Measurements from ENCODE around the gene PRAMEF33.
"Not testable (repeated sequence)": the region's sequence is repeated elsewhere in the genome, so short reads cannot be mapped to it uniquely, and the experiment has no call there.

PRAMEF33 gene

GRCh38 chr1:13303239-13303638 is at the start of gene PRAMEF33:
PRAMEF33 (plus strand) TSS chr1:13303539; CDS start chr1:13305955, 2,416 bp downstream.
- in situ Hi-C loops (cut with MboI; ENCODE audit: low sequenced_read_pairs, unreplicated experiment); DNase-seq (ENCODE audit: low spot score): not testable (repeated sequence)

- in situ Hi-C loops (cut with MboI; ENCODE audit: low sequenced_read_pairs, unreplicated experiment); DNase-seq (ENCODE audit: low spot score): not testable (repeated sequence)
Observed at GRCh38 chr1:13253898-13254297, 49.4 kb upstream of the PRAMEF33 start, which contains the start of gene PRAMEF5. PRAMEF5 (plus strand) TSS chr1:13254198; CDS start chr1:13259269, 5,071 bp downstream.

- in situ Hi-C loops (cut with MboI; ENCODE audit: low sequenced_read_pairs, unreplicated experiment); DNase-seq (ENCODE audit: low spot score): not testable (repeated sequence)
Observed at GRCh38 chr1:13265124-13265523, 38.2 kb upstream of the PRAMEF33 start.

- in situ Hi-C loops (cut with MboI; ENCODE audit: low sequenced_read_pairs, unreplicated experiment); DNase-seq (ENCODE audit: low spot score): not testable (repeated sequence)
Observed at GRCh38 chr1:13277016-13277415, 26.3 kb upstream of the PRAMEF33 start.

- DNase-seq (ENCODE audit: low spot score); in situ Hi-C loops (cut with MboI; ENCODE audit: low sequenced_read_pairs, unreplicated experiment): not testable (repeated sequence)
Observed at GRCh38 chr1:13279617-13280016, 23.7 kb upstream of the PRAMEF33 start.

GRCh38 chr1:13285037-13285436 is 18.3 kb upstream of the PRAMEF33 start, which contains the start of gene PRAMEF8:
PRAMEF8 (minus strand) TSS chr1:13285137; CDS start chr1:13284091, 1,046 bp downstream.
- DNase-seq (ENCODE audit: low spot score); in situ Hi-C loops (cut with MboI; ENCODE audit: low sequenced_read_pairs, unreplicated experiment): not testable (repeated sequence)

GRCh38 chr1:13289030-13289429 is 14.3 kb upstream of the PRAMEF33 start:
- in situ Hi-C loops (cut with MboI; ENCODE audit: low sequenced_read_pairs, unreplicated experiment); DNase-seq (ENCODE audit: low spot score): not testable (repeated sequence)

- in situ Hi-C loops (cut with MboI; ENCODE audit: low sequenced_read_pairs, unreplicated experiment); DNase-seq (ENCODE audit: low spot score): not testable (repeated sequence)
Observed at GRCh38 chr1:13297216-13297931, 6.0 kb upstream of the PRAMEF33 start.

- DNase-seq (ENCODE audit: low spot score); in situ Hi-C loops (cut with MboI; ENCODE audit: low sequenced_read_pairs, unreplicated experiment): not testable (repeated sequence)
Observed at GRCh38 chr1:13298699-13299098, 4.6 kb upstream of the PRAMEF33 start.

- in situ Hi-C loops (cut with MboI; ENCODE audit: low sequenced_read_pairs, unreplicated experiment); DNase-seq (ENCODE audit: low spot score): not testable (repeated sequence)
Observed at GRCh38 chr1:13302197-13302596, 1.1 kb upstream of the PRAMEF33 start.

GRCh38 chr1:13315281-13315680 is 11.9 kb downstream of the PRAMEF33 start, which contains the start of gene PRAMEF15:
PRAMEF15 (plus strand) TSS chr1:13315581; CDS start chr1:13318408, 2,827 bp downstream.
- in situ Hi-C loops (cut with MboI; ENCODE audit: low sequenced_read_pairs, unreplicated experiment); DNase-seq (ENCODE audit: low spot score): not testable (repeated sequence)

GRCh38 chr1:13342496-13342895 is 39.2 kb downstream of the PRAMEF33 start:
- in situ Hi-C loops (cut with MboI; ENCODE audit: low sequenced_read_pairs, unreplicated experiment); DNase-seq (ENCODE audit: low spot score): not testable (repeated sequence)

GRCh38 chr1:13347034-13347433 is 43.7 kb downstream of the PRAMEF33 start, which contains the start of gene PRAMEF14:
PRAMEF14 (minus strand) TSS chr1:13347134; CDS start chr1:13345314, 1,820 bp downstream.
- in situ Hi-C loops (cut with MboI; ENCODE audit: low sequenced_read_pairs, unreplicated experiment); DNase-seq (ENCODE audit: low spot score): not testable (repeated sequence)

- in situ Hi-C loops (cut with MboI; ENCODE audit: low sequenced_read_pairs, unreplicated experiment); DNase-seq (ENCODE audit: low spot score): not testable (repeated sequence)
Observed at GRCh38 chr1:13353476-13353875, 50.1 kb downstream of the PRAMEF33 start.

- DNase-seq (ENCODE audit: low spot score); in situ Hi-C loops (cut with MboI; ENCODE audit: low sequenced_read_pairs, unreplicated experiment): not testable (repeated sequence)
Observed at GRCh38 chr1:13354475-13354874, 51.1 kb downstream of the PRAMEF33 start.
